HCT116 (cell line): ENCODE results near the gene PRKAG2. TPM values are rescaled to one million over a fixed set of nuclear protein-coding genes. Genes with fewer than 3 reads are reported as not detected.

Experiments
- ATAC-seq: fragments of 200-7000 bp; cut with Tn5 transposase; 2 replicates; pipeline ENCODE4 v1.9.1; 2020; ENCODE audit warnings: mild to moderate bottlenecking, moderate library complexity
- BruUV-seq: library from RNA; stranded (reverse); fragments of 400-500 nt; replicated peaks from 2 replicates; lab custom pipeline; 2021; lab: Mats Ljungman, UMichigan
- CTCF ChIA-PET: fragments of 300-600 bp; sonication (Branson Sonifier 250); formaldehyde crosslinking; loops from one replicate; lab custom pipeline; 2021; ENCODE audit warnings: antibody characterized with exemption; lab: Charles Lee
- POLR2A ChIA-PET: fragments of 300-600, 350-600 bp; sonication (Branson Sonifier 250); formaldehyde crosslinking; loops from one replicate; lab custom pipeline; 2021; ENCODE audit warnings: antibody characterized with exemption; lab: Charles Lee
- RAD21 ChIA-PET, 2 experiments: fragments of 300-600 bp; sonication (Branson Sonifier 250); formaldehyde crosslinking; loops; one replicate each; lab custom pipeline; 2023; ENCODE audit warnings: low total read pairs in 2 of 2; ENCODE audit not compliant: uncharacterized antibody in 2 of 2, unreplicated experiment in 2 of 2, low non-redundant PET in 1 of 2; lab: Charles Lee
- DNase-seq: peaks from one replicate; pipeline ENCODE4 v3.0.0-alpha.2; 2010; ENCODE audit warnings: low read depth, low spot score
- H2AFZ ChIP-seq: fragments of 200-600 bp; shearing (Covaris generic), sonication (generic); 2 replicates; pipeline ENCODE4 v1.6.1; 2017; ENCODE audit warnings: low read depth, mixed run types, mixed read lengths, antibody characterized with exemption, low read length; ENCODE audit not compliant: poor library complexity, severe bottlenecking
- H3K27ac ChIP-seq: 2 replicates; pipeline ENCODE4 v1.5.1; 2012; ENCODE audit warnings: low read depth, low read length
- H3K27me3 ChIP-seq: fragments of 200-600 bp; sonication (generic); 2 replicates; pipeline ENCODE4 v1.6.1; 2016; ENCODE audit warnings: mixed run types, low read length, mixed read lengths; ENCODE audit not compliant: insufficient read depth
- H3K36me3 ChIP-seq, 2 experiments: fragments of 200-500 bp in 1 of 2; fragments of 200-600 bp in 1 of 2; sonication (Bioruptor generic) in 1 of 2; sonication (generic) in 1 of 2; 2 replicates each; pipeline versions ENCODE4 v1.5.1 to v1.6.1; 2014 to 2016; ENCODE audit warnings: low read length in 2 of 2, inconsistent platforms in 1 of 2, mixed read lengths in 1 of 2, mixed run types in 1 of 2; ENCODE audit not compliant: insufficient read depth in 2 of 2, control insufficient read depth in 1 of 2
- H3K4me1 ChIP-seq, 2 experiments: fragments of 200-600 bp in 1 of 2; sonication (generic) in 1 of 2; 2 replicates each; pipeline versions ENCODE4 v1.5.1 to v1.6.1; 2012 to 2017; ENCODE audit warnings: low read length in 2 of 2, inconsistent platforms in 1 of 2, mild to moderate bottlenecking in 1 of 2, mixed read lengths in 1 of 2, mixed run types in 1 of 2, moderate library complexity in 1 of 2; ENCODE audit not compliant: insufficient read depth in 2 of 2, control insufficient read depth in 1 of 2
- H3K4me2 ChIP-seq: fragments of 200-600 bp; sonication (generic); 2 replicates; pipeline ENCODE4 v1.6.1; 2017; ENCODE audit warnings: mixed run types, low read length, mixed read lengths
- H3K4me3 ChIP-seq, 2 experiments: fragments of 200-600 bp in 1 of 2; sonication (generic) in 1 of 2; replicated peaks in 1 of 2; 2 replicates each; pipeline ENCODE4 v1.5.1; 2011 to 2016; ENCODE audit warnings: low read length in 2 of 2, control low read depth in 1 of 2, low read depth in 1 of 2, mild to moderate bottlenecking in 1 of 2, mixed read lengths in 1 of 2, mixed run types in 1 of 2
- H3K79me2 ChIP-seq: fragments of 200-600 bp; sonication (generic); 2 replicates; pipeline ENCODE4 v1.6.1; 2017; ENCODE audit warnings: mild to moderate bottlenecking, mixed run types, low read length, moderate library complexity, mixed read lengths; ENCODE audit not compliant: insufficient read depth
- H3K9ac ChIP-seq: fragments of 200-600 bp; sonication (generic); 2 replicates; pipeline ENCODE4 v1.6.1; 2016; ENCODE audit warnings: low read length, mixed read lengths
- H3K9me2 ChIP-seq: fragments of 200-600 bp; sonication (generic), shearing (Covaris generic); 2 replicates; pipeline ENCODE4 v1.6.1; 2017; ENCODE audit warnings: mixed run types, mild to moderate bottlenecking, moderate library complexity; ENCODE audit not compliant: insufficient read depth
- H3K9me3 ChIP-seq, 2 experiments: fragments of 200-500 bp in 1 of 2; fragments of 200-600 bp in 1 of 2; sonication (Bioruptor generic) in 1 of 2; sonication (generic) in 1 of 2; 2 replicates each; pipeline ENCODE4 v1.6.1; 2014 to 2017; ENCODE audit warnings: low read length in 2 of 2, mixed read lengths in 2 of 2, inconsistent platforms in 1 of 2, low read depth in 1 of 2, mild to moderate bottlenecking in 1 of 2, mixed run types in 1 of 2, moderate library complexity in 1 of 2; ENCODE audit not compliant: control insufficient read depth in 1 of 2, insufficient read depth in 1 of 2
- H4K20me1 ChIP-seq: fragments of 200-600 bp; sonication (generic), shearing (Covaris generic); 2 replicates; pipeline ENCODE4 v1.6.1; 2017; ENCODE audit warnings: mixed run types, mild to moderate bottlenecking, moderate library complexity; ENCODE audit not compliant: insufficient read depth
- CEBPB ChIP-seq: IDR thresholded peaks from 2 replicates; pipeline ENCODE4 v1.6.1; 2012; ENCODE audit warnings: low read depth
- EZH2phosphoT487 ChIP-seq: fragments of 200-600 bp; IDR thresholded peaks from 2 replicates; pipeline ENCODE4 v1.6.1; 2018; ENCODE audit warnings: antibody characterized with exemption, borderline replicate concordance
- intact Hi-C: fragments of 100-400 bp; cut with micrococcal nuclease; formaldehyde crosslinking; loops from 2 replicates; pipeline ENCODE4 v1.10.0; 2022
- total RNA-seq: library from RNA; stranded (reverse); gene quantifications from one replicate; pipeline ENCODE4 v1.2.1, GENCODE V29; 2021; ENCODE audit not compliant: unreplicated experiment
- TF ChIP-seq, protein P1 (sequence below): IDR thresholded peaks from 2 replicates; pipeline ENCODE4 v1.6.1; 2012; ENCODE audit warnings: low read depth

The PRKAG2 gene
- total RNA-seq, 1 experiment from 2014 or later = 23.6 TPM

- no TSS peak for BruUV-seq
- Histone ChIP-seq H3K9ac (no peak overlapping the region), H3K4me3 (no peak overlapping the region), H3K79me2 (peaks cover 54% of the 10 kb centered on the region), H4K20me1 (no peaks in the 10 kb centered on the region), H3K9me2 (no peaks in the 10 kb centered on the region), H3K36me3 (no peaks in the 10 kb centered on the region), H3K4me1 (no peaks in the 10 kb centered on the region; a peak in 1 of 4 replicates), H3K4me2 (no peak overlapping the region), H2AFZ (no peak overlapping the region), H3K27me3 (no peaks in the 10 kb centered on the region), H3K27ac (no peak overlapping the region), H3K9me3 (no peaks in the 10 kb centered on the region)
- POLR2A ChIA-PET = interaction anchor here (0.5 kb wide), 1 partner anchor 98 kb away, joined by 4 read pairs; no protein-coding TSS in a partner anchor
- no peak for TF ChIP-seq CEBPB
- intact Hi-C loops = no loop called here
- ATAC-seq (no peak), DNase-seq (no peak)
- RAD21 ChIA-PET = no interaction called here
- CTCF ChIA-PET = no interaction called here
Observed at GRCh38 chr7:151616443-151617213, 260.3 kb downstream of the PRKAG2 start.

- Histone ChIP-seq H3K36me3 (no peaks in the 10 kb centered on the region), H3K4me2 (no peak overlapping the region), H3K9me3 (no peaks in the 10 kb centered on the region), H3K27me3 (no peaks in the 10 kb centered on the region), H3K4me3 (no peak overlapping the region), H3K9me2 (no peaks in the 10 kb centered on the region), H3K27ac (no peak overlapping the region), H4K20me1 (no peaks in the 10 kb centered on the region), H3K4me1 (no peaks in the 10 kb centered on the region; a peak in 1 of 4 replicates), H3K79me2 (peaks cover 47% of the 10 kb centered on the region), H3K9ac (no peak overlapping the region), H2AFZ (no peak overlapping the region)
- RAD21 ChIA-PET = no interaction called here
- ATAC-seq (no peak), DNase-seq (no peak)
- intact Hi-C loops = no loop called here
- CTCF ChIA-PET = no interaction called here
- TF ChIP-seq, protein P1, sequence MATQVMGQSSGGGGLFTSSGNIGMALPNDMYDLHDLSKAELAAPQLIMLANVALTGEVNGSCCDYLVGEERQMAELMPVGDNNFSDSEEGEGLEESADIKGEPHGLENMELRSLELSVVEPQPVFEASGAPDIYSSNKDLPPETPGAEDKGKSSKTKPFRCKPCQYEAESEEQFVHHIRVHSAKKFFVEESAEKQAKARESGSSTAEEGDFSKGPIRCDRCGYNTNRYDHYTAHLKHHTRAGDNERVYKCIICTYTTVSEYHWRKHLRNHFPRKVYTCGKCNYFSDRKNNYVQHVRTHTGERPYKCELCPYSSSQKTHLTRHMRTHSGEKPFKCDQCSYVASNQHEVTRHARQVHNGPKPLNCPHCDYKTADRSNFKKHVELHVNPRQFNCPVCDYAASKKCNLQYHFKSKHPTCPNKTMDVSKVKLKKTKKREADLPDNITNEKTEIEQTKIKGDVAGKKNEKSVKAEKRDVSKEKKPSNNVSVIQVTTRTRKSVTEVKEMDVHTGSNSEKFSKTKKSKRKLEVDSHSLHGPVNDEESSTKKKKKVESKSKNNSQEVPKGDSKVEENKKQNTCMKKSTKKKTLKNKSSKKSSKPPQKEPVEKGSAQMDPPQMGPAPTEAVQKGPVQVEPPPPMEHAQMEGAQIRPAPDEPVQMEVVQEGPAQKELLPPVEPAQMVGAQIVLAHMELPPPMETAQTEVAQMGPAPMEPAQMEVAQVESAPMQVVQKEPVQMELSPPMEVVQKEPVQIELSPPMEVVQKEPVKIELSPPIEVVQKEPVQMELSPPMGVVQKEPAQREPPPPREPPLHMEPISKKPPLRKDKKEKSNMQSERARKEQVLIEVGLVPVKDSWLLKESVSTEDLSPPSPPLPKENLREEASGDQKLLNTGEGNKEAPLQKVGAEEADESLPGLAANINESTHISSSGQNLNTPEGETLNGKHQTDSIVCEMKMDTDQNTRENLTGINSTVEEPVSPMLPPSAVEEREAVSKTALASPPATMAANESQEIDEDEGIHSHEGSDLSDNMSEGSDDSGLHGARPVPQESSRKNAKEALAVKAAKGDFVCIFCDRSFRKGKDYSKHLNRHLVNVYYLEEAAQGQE = no peak
- TF ChIP-seq EZH2phosphoT487 = no peak
- POLR2A ChIA-PET = no interaction called here
- BruUV-seq = no TSS peak
Observed at GRCh38 chr7:151615784-151616183, 261.1 kb downstream of the PRKAG2 start.
